Transverse colon (tissue), 4 donors: ENCODE data around the gene LHX8. TPM values are rescaled to one million over a fixed set of nuclear protein-coding genes. Genes with fewer than 3 reads are reported as not detected.
"Not testable (repeated sequence)": the region's sequence is repeated elsewhere in the genome, so short reads cannot be mapped to it uniquely, and the experiment has no call there.

Experiments used
- DNase-seq: peaks from one replicate; pipeline ENCODE4 v3.0.0-alpha.2; 2019
- H3K27ac ChIP-seq, 4 donors: fragments of 200-600 bp; sonication (generic); 2 replicates each; pipeline ENCODE4 v1.5.1; 2016 to 2018; ENCODE audit warnings: inconsistent platforms in 4 of 4
- H3K27me3 ChIP-seq: fragments of 200-600 bp; sonication (generic); 2 replicates; pipeline ENCODE4 v1.5.1; 2017; ENCODE audit warnings: inconsistent platforms
- H3K36me3 ChIP-seq, 4 donors: fragments of 200-600 bp; sonication (generic); 2 replicates each; pipeline ENCODE4 v1.5.1; 2017 to 2019; ENCODE audit warnings: inconsistent platforms in 4 of 4
- H3K4me1 ChIP-seq, 4 donors: fragments of 200-600 bp; sonication (generic); 2 replicates each; pipeline ENCODE4 v1.5.1; 2017 to 2020; ENCODE audit warnings: inconsistent platforms in 4 of 4
- H3K4me3 ChIP-seq, 4 donors: fragments of 200-600 bp; sonication (generic); 1 replicate in 1 of 4; 2 replicates in 3 of 4; pipeline versions ENCODE4 v1.5.1 to v1.6.1; 2017 to 2019; ENCODE audit warnings: inconsistent platforms in 4 of 4
- H3K9me3 ChIP-seq, 2 donors: fragments of 200-600 bp; sonication (generic); 2 replicates each; pipeline ENCODE4 v1.5.1; 2017 to 2019; ENCODE audit warnings: inconsistent platforms in 2 of 2
- CTCF ChIP-seq, 5 experiments: fragments of 200-600 bp in 3 of 5; fragments of 450-650 bp in 2 of 5; sonication (generic) in 3 of 5; IDR thresholded peaks; 1 replicate in 2 of 5; 2 replicates in 3 of 5; pipeline ENCODE4 v1.5.1; 2016 to 2017; ENCODE audit warnings: antibody characterized with exemption in 5 of 5, inconsistent platforms in 3 of 5, mild to moderate bottlenecking in 2 of 5, moderate library complexity in 1 of 5
- EP300 ChIP-seq: sonication (generic); formaldehyde crosslinking; IDR thresholded peaks from one replicate; pipeline ENCODE4 v1.6.1; 2017; ENCODE audit warnings: antibody characterized with exemption, low read depth
- POLR2A ChIP-seq: fragments of 450-650 bp; IDR thresholded peaks from one replicate; pipeline ENCODE4 v1.6.1; 2016; ENCODE audit warnings: antibody characterized with exemption, mild to moderate bottlenecking, moderate library complexity
- POLR2AphosphoS5 ChIP-seq, 3 donors: sonication (generic); formaldehyde crosslinking; IDR thresholded peaks; one replicate each; pipeline ENCODE4 v1.6.1; 2016; ENCODE audit warnings: antibody characterized with exemption in 3 of 3
- WGBS, 2 donors: methylation state at CpG; one replicate each; pipeline ENCODE4 v1.1.5; 2018; ENCODE audit warnings: low coverage in 1 of 2; 5-methylcytosine and 5-hydroxymethylcytosine counted together
- in situ Hi-C, 4 donors: fragments of 200-750 bp; cut with MboI; loops; one replicate each; pipeline versions ENCODE4 v1.15.0 to v1.15.1; 2017; ENCODE audit warnings: low sequenced_read_pairs in 3 of 4, low pct_ligation_motif_present in 1 of 4, low pct_unique_long_range_greater_than_20kb in 1 of 4
- intact Hi-C: fragments of 100-400 bp; cut with DNase I; formaldehyde crosslinking; loops from one replicate; pipeline ENCODE4 v1.15.1; 2023; ENCODE audit warnings: low total_unique reads
- total RNA-seq, 4 donors: library from RNA; depleted of rRNA; stranded (reverse); fragments of >200 nt; gene quantifications; one replicate each; pipeline ENCODE4 v1.1.0, GENCODE V29; 2016

The LHX8 gene
- total RNA-seq, 4 donors from 2014 or later: not detected

- WGBS, 2 donors: 0 to 24% methylated on average over 1 of the region's 1 CpG
- no peak for DNase-seq
- intact Hi-C loops: no loop called here
- H3K27me3 ChIP-seq: no peaks in the 10 kb centered on the region
- H3K36me3 ChIP-seq: no peaks in the 10 kb centered on the region
- no peaks in the 10 kb centered on the region for H3K9me3 ChIP-seq
- no peaks in the 10 kb centered on the region for H3K4me1 ChIP-seq
- in situ Hi-C loops: no loop called here
- no peak for TF ChIP-seq POLR2A
- no peak for TF ChIP-seq POLR2AphosphoS5 (IDR thresholded peaks at IDR 0.05)
- TF ChIP-seq CTCF (IDR thresholded peaks at IDR 0.05): no peak
- no peak for TF ChIP-seq EP300
- H3K27ac ChIP-seq: no peak overlapping the region
- no peak overlapping the region for H3K4me3 ChIP-seq
Observed at GRCh38 chr1:75172556-75172955, 38.4 kb downstream of the LHX8 start.

DNA sequence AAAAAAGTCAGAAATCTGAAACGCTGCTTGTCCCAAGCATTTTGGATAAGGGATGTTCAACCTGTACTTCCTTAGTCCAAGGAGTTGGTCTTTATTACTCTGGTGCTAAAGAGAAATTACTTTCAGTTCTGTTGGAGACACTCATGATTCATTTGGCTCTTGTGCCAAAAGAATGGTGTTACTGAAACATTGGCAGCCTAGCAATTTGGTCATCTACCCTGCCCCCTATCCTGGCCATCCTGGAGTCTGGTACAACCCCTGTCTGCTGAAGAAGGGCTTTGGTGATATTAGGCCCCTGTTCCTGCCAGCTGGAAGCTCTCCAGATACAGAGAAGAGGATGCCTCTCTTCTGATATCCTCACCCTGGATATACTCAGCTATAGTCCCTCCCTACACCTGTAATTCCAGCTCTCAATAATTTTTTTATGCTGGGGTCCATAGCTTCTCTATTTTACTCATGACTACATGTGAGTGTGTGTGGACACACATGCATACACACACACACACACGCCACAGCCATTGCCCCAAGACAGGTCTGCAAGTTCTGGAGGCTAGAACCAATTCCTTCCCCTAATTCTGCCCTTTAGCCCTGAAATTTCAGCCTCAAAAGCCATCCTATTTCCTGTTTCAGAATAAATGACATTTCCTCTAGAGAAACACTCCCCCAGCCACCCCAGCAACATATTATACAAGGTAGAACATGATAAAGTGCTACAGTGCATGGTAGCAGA is 40.0 kb downstream of the LHX8 start:
- H3K4me1 ChIP-seq: no peaks in the 10 kb centered on the region
- no peak overlapping the region for H3K4me3 ChIP-seq
- H3K9me3 ChIP-seq: no peaks in the 10 kb centered on the region
- no peaks in the 10 kb centered on the region for H3K36me3 ChIP-seq
- H3K27me3 ChIP-seq: no peaks in the 10 kb centered on the region
- no peak for TF ChIP-seq CTCF (IDR thresholded peaks at IDR 0.05)
- TF ChIP-seq EP300: no peak
- TF ChIP-seq POLR2AphosphoS5 (IDR thresholded peaks at IDR 0.05): no peak
- TF ChIP-seq POLR2A: no peak
- intact Hi-C loops: no loop called here
- in situ Hi-C loops: no loop called here
- no peak overlapping the region for H3K27ac ChIP-seq
- no peak for DNase-seq
- WGBS, 2 donors: 70 to 80% methylated on average over 1 to 2 of the region's 2 CpGs

- in situ Hi-C loops, H3K9me3 ChIP-seq, H3K4me1 ChIP-seq, H3K36me3 ChIP-seq, H3K27me3 ChIP-seq, DNase-seq, H3K4me3 ChIP-seq, H3K27ac ChIP-seq, intact Hi-C loops: not testable (repeated sequence)
- WGBS, 2 donors: 78 to 79% methylated on average over 5 to 13 of the region's 13 CpGs
Observed at GRCh38 chr1:75181214-75181955, 47.2 kb downstream of the LHX8 start.

DNA sequence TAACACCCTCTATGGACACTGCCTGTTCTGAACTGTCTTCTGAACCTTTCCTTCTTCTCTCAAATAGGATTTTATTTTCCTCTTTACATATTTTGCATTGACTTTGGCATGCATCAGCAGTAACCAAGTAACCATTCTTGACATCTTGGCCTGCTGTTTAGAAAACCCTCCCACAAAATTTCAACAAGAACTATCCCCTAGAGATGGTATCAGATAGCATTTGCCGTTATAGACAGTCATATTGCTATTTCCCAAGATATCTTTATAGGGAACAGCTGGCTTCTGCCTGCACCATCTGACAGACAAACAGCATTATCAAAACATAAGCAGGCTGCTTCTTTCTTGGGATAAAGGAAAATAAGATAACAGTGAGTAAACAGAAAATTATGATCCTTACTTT is 54.7 kb downstream of the LHX8 start:
- Histone ChIP-seq H3K27me3 (peaks cover 5% of the 10 kb centered on the region), H3K4me1 (no peaks in the 10 kb centered on the region), H3K27ac (no peak overlapping the region), H3K36me3 (no peaks in the 10 kb centered on the region), H3K4me3 (no peak overlapping the region), H3K9me3 (no peaks in the 10 kb centered on the region)
- no peak for DNase-seq
- TF ChIP-seq POLR2A (no peak), EP300 (no peak), CTCF (IDR thresholded peaks at IDR 0.05) (no peak), POLR2AphosphoS5 (IDR thresholded peaks at IDR 0.05) (no peak)
- in situ Hi-C loops (no loop called here), intact Hi-C loops (no loop called here)
- whole genome bisulfite sequencing, 2 donors: 46 to 74% methylated on average over 1 of the region's 1 CpG
